ENCODE results near the gene PRR16. TPM values are rescaled to one million over a fixed set of nuclear protein-coding genes. Genes with fewer than 3 reads are reported as not detected.

Gene PRR16
- total RNA-seq, 1 donor from 2014 or later, result 4.7 TPM

- Histone ChIP-seq H3K9ac (ENCODE audit: low read depth in 1 of 3, low read length in 3 of 3) (no peak overlapping the region), H3K4me3 (ENCODE audit: low read length in 3 of 3) (no peak overlapping the region), H3K36me3 (ENCODE audit: control insufficient read depth in 3 of 3, insufficient read depth in 3 of 3, low read length in 3 of 3) (no peaks in the 10 kb centered on the region), H3K4me1 (ENCODE audit: control insufficient read depth in 3 of 3, insufficient read depth in 3 of 3, low read length in 3 of 3) (no peaks in the 10 kb centered on the region), H3K27ac (ENCODE audit: low read depth, low read length) (no peak overlapping the region), H3K9me3 (ENCODE audit: control insufficient read depth in 3 of 3, low read length in 3 of 3) (no peaks in the 10 kb centered on the region), H3K27me3 (ENCODE audit: control insufficient read depth in 3 of 3, insufficient read depth in 3 of 3, low read length in 3 of 3) (no peaks in the 10 kb centered on the region)
Observed at GRCh38 chr5:120550358-120550757, 86.3 kb downstream of the PRR16 start.

- Histone ChIP-seq H3K4me3 (ENCODE audit: low read length in 3 of 3) (no peak overlapping the region), H3K27ac (ENCODE audit: low read depth, low read length) (no peak overlapping the region), H3K27me3 (ENCODE audit: control insufficient read depth in 3 of 3, insufficient read depth in 3 of 3, low read length in 3 of 3) (no peaks in the 10 kb centered on the region), H3K9ac (ENCODE audit: low read depth in 1 of 3, low read length in 3 of 3) (no peak overlapping the region), H3K9me3 (ENCODE audit: control insufficient read depth in 3 of 3, low read length in 3 of 3) (no peaks in the 10 kb centered on the region), H3K4me1 (ENCODE audit: control insufficient read depth in 3 of 3, insufficient read depth in 3 of 3, low read length in 3 of 3) (no peaks in the 10 kb centered on the region), H3K36me3 (ENCODE audit: control insufficient read depth in 3 of 3, insufficient read depth in 3 of 3, low read length in 3 of 3) (no peaks in the 10 kb centered on the region)
Observed at GRCh38 chr5:120552638-120553037, 88.5 kb downstream of the PRR16 start.

- H3K4me1 ChIP-seq (ENCODE audit: control insufficient read depth in 3 of 3, insufficient read depth in 3 of 3, low read length in 3 of 3), result no peaks in the 10 kb centered on the region
- H3K27ac ChIP-seq (ENCODE audit: low read depth, low read length), result no peak overlapping the region
- H3K9ac ChIP-seq (ENCODE audit: low read depth in 1 of 3, low read length in 3 of 3), result no peak overlapping the region
- H3K9me3 ChIP-seq (ENCODE audit: control insufficient read depth in 3 of 3, low read length in 3 of 3), result no peaks in the 10 kb centered on the region
- no peak overlapping the region for H3K4me3 ChIP-seq (ENCODE audit: low read length in 3 of 3)
- H3K27me3 ChIP-seq (ENCODE audit: control insufficient read depth in 3 of 3, insufficient read depth in 3 of 3, low read length in 3 of 3), result no peaks in the 10 kb centered on the region
- H3K36me3 ChIP-seq (ENCODE audit: control insufficient read depth in 3 of 3, insufficient read depth in 3 of 3, low read length in 3 of 3), result no peaks in the 10 kb centered on the region
Observed at GRCh38 chr5:120555345-120555744, 91.2 kb downstream of the PRR16 start.

GRCh38 chr5:120564013-120564412 is 99.9 kb downstream of the PRR16 start:
- no peaks in the 10 kb centered on the region for H3K9me3 ChIP-seq (ENCODE audit: control insufficient read depth in 3 of 3, low read length in 3 of 3)
- H3K36me3 ChIP-seq (ENCODE audit: control insufficient read depth in 3 of 3, insufficient read depth in 3 of 3, low read length in 3 of 3), result no peaks in the 10 kb centered on the region
- H3K27ac ChIP-seq (ENCODE audit: low read depth, low read length), result no peak overlapping the region
- no peak overlapping the region for H3K9ac ChIP-seq (ENCODE audit: low read depth in 1 of 3, low read length in 3 of 3)
- H3K4me1 ChIP-seq (ENCODE audit: control insufficient read depth in 3 of 3, insufficient read depth in 3 of 3, low read length in 3 of 3), result no peaks in the 10 kb centered on the region
- no peak overlapping the region for H3K4me3 ChIP-seq (ENCODE audit: low read length in 3 of 3)
- H3K27me3 ChIP-seq (ENCODE audit: control insufficient read depth in 3 of 3, insufficient read depth in 3 of 3, low read length in 3 of 3), result no peaks in the 10 kb centered on the region

- H3K4me1 ChIP-seq (ENCODE audit: control insufficient read depth in 3 of 3, insufficient read depth in 3 of 3, low read length in 3 of 3), result no peaks in the 10 kb centered on the region
- no peak overlapping the region for H3K9ac ChIP-seq (ENCODE audit: low read depth in 1 of 3, low read length in 3 of 3)
- H3K4me3 ChIP-seq (ENCODE audit: low read length in 3 of 3), result no peak overlapping the region
- no peaks in the 10 kb centered on the region for H3K36me3 ChIP-seq (ENCODE audit: control insufficient read depth in 3 of 3, insufficient read depth in 3 of 3, low read length in 3 of 3)
- H3K9me3 ChIP-seq (ENCODE audit: control insufficient read depth in 3 of 3, low read length in 3 of 3), result no peaks in the 10 kb centered on the region
- no peak overlapping the region for H3K27ac ChIP-seq (ENCODE audit: low read depth, low read length)
- H3K27me3 ChIP-seq (ENCODE audit: control insufficient read depth in 3 of 3, insufficient read depth in 3 of 3, low read length in 3 of 3), result no peaks in the 10 kb centered on the region
Observed at GRCh38 chr5:120567066-120567465, 103.0 kb downstream of the PRR16 start.

- Histone ChIP-seq H3K4me3 (ENCODE audit: low read length in 3 of 3) (no peak overlapping the region), H3K27ac (ENCODE audit: low read depth, low read length) (no peak overlapping the region), H3K9ac (ENCODE audit: low read depth in 1 of 3, low read length in 3 of 3) (no peak overlapping the region), H3K36me3 (ENCODE audit: control insufficient read depth in 3 of 3, insufficient read depth in 3 of 3, low read length in 3 of 3) (no peaks in the 10 kb centered on the region), H3K27me3 (ENCODE audit: control insufficient read depth in 3 of 3, insufficient read depth in 3 of 3, low read length in 3 of 3) (no peaks in the 10 kb centered on the region), H3K4me1 (ENCODE audit: control insufficient read depth in 3 of 3, insufficient read depth in 3 of 3, low read length in 3 of 3) (no peaks in the 10 kb centered on the region), H3K9me3 (ENCODE audit: control insufficient read depth in 3 of 3, low read length in 3 of 3) (no peaks in the 10 kb centered on the region)
Observed at GRCh38 chr5:120567921-120568320, 103.8 kb downstream of the PRR16 start.

GRCh38 chr5:120568711-120569110 is 104.6 kb downstream of the PRR16 start:
- H3K4me3 ChIP-seq (ENCODE audit: low read length in 3 of 3), result no peak overlapping the region
- no peaks in the 10 kb centered on the region for H3K9me3 ChIP-seq (ENCODE audit: control insufficient read depth in 3 of 3, low read length in 3 of 3)
- no peaks in the 10 kb centered on the region for H3K27me3 ChIP-seq (ENCODE audit: control insufficient read depth in 3 of 3, insufficient read depth in 3 of 3, low read length in 3 of 3)
- no peak overlapping the region for H3K9ac ChIP-seq (ENCODE audit: low read depth in 1 of 3, low read length in 3 of 3)
- H3K4me1 ChIP-seq (ENCODE audit: control insufficient read depth in 3 of 3, insufficient read depth in 3 of 3, low read length in 3 of 3), result no peaks in the 10 kb centered on the region
- H3K36me3 ChIP-seq (ENCODE audit: control insufficient read depth in 3 of 3, insufficient read depth in 3 of 3, low read length in 3 of 3), result no peaks in the 10 kb centered on the region
- H3K27ac ChIP-seq (ENCODE audit: low read depth, low read length), result no peak overlapping the region

GRCh38 chr5:120576588-120576987 is 112.5 kb downstream of the PRR16 start:
- Histone ChIP-seq H3K9ac (ENCODE audit: low read depth in 1 of 3, low read length in 3 of 3) (no peak overlapping the region), H3K27me3 (ENCODE audit: control insufficient read depth in 3 of 3, insufficient read depth in 3 of 3, low read length in 3 of 3) (no peaks in the 10 kb centered on the region), H3K36me3 (ENCODE audit: control insufficient read depth in 3 of 3, insufficient read depth in 3 of 3, low read length in 3 of 3) (no peaks in the 10 kb centered on the region), H3K4me1 (ENCODE audit: control insufficient read depth in 3 of 3, insufficient read depth in 3 of 3, low read length in 3 of 3) (no peaks in the 10 kb centered on the region), H3K9me3 (ENCODE audit: control insufficient read depth in 3 of 3, low read length in 3 of 3) (no peaks in the 10 kb centered on the region), H3K4me3 (ENCODE audit: low read length in 3 of 3) (no peak overlapping the region), H3K27ac (ENCODE audit: low read depth, low read length) (no peak overlapping the region)

- H3K9me3 ChIP-seq (ENCODE audit: control insufficient read depth in 3 of 3, low read length in 3 of 3), result no peaks in the 10 kb centered on the region
Observed at GRCh38 chr5:120582635-120583034, 118.5 kb downstream of the PRR16 start.

GRCh38 chr5:120586646-120587045 is 122.5 kb downstream of the PRR16 start:
- H3K4me1 ChIP-seq (ENCODE audit: control insufficient read depth in 3 of 3, insufficient read depth in 3 of 3, low read length in 3 of 3), result no peaks in the 10 kb centered on the region
- no peak overlapping the region for H3K4me3 ChIP-seq (ENCODE audit: low read length in 3 of 3)
- no peaks in the 10 kb centered on the region for H3K27me3 ChIP-seq (ENCODE audit: control insufficient read depth in 3 of 3, insufficient read depth in 3 of 3, low read length in 3 of 3)
- H3K9me3 ChIP-seq (ENCODE audit: control insufficient read depth in 3 of 3, low read length in 3 of 3), result no peaks in the 10 kb centered on the region
- H3K9ac ChIP-seq (ENCODE audit: low read depth in 1 of 3, low read length in 3 of 3), result no peak overlapping the region
- H3K27ac ChIP-seq (ENCODE audit: low read depth, low read length), result no peak overlapping the region
- H3K36me3 ChIP-seq (ENCODE audit: control insufficient read depth in 3 of 3, insufficient read depth in 3 of 3, low read length in 3 of 3), result no peaks in the 10 kb centered on the region

More at GRCh38 chr5:120582635-120583034, 118.5 kb downstream of the PRR16 start:
- Histone ChIP-seq H3K4me1 (ENCODE audit: control insufficient read depth in 3 of 3, insufficient read depth in 3 of 3, low read length in 3 of 3) (no peaks in the 10 kb centered on the region), H3K27ac (ENCODE audit: low read depth, low read length) (no peak overlapping the region), H3K36me3 (ENCODE audit: control insufficient read depth in 3 of 3, insufficient read depth in 3 of 3, low read length in 3 of 3) (no peaks in the 10 kb centered on the region), H3K4me3 (ENCODE audit: low read length in 3 of 3) (no peak overlapping the region), H3K9ac (ENCODE audit: low read depth in 1 of 3, low read length in 3 of 3) (no peak overlapping the region), H3K27me3 (ENCODE audit: control insufficient read depth in 3 of 3, insufficient read depth in 3 of 3, low read length in 3 of 3) (no peaks in the 10 kb centered on the region)

- Histone ChIP-seq H3K9me3 (ENCODE audit: control insufficient read depth in 3 of 3, low read length in 3 of 3) (no peaks in the 10 kb centered on the region), H3K9ac (ENCODE audit: low read depth in 1 of 3, low read length in 3 of 3) (no peak overlapping the region), H3K27me3 (ENCODE audit: control insufficient read depth in 3 of 3, insufficient read depth in 3 of 3, low read length in 3 of 3) (no peaks in the 10 kb centered on the region), H3K27ac (ENCODE audit: low read depth, low read length) (no peak overlapping the region), H3K4me3 (ENCODE audit: low read length in 3 of 3) (no peak overlapping the region), H3K4me1 (ENCODE audit: control insufficient read depth in 3 of 3, insufficient read depth in 3 of 3, low read length in 3 of 3) (no peaks in the 10 kb centered on the region), H3K36me3 (ENCODE audit: control insufficient read depth in 3 of 3, insufficient read depth in 3 of 3, low read length in 3 of 3) (no peaks in the 10 kb centered on the region)
Observed at GRCh38 chr5:120591911-120592310, 127.8 kb downstream of the PRR16 start.

Data from skeletal muscle tissue (tissue), 4 donors.